Heart left ventricle (tissue), 13 donors: ENCODE measurements around the gene CLNK.

ENCODE experiments used
- POLR2A ChIP-seq, 2 donors: fragments of 450-650 bp; IDR thresholded peaks; one replicate each; pipeline ENCODE4 v1.6.1; 2017; ENCODE audit warnings: antibody characterized with exemption in 2 of 2, mild to moderate bottlenecking in 2 of 2, moderate library complexity in 2 of 2
- TF ChIP-seq, protein P1 (sequence below), 12 donors: fragments of 200-600 bp; sonication (generic) in 4 of 12; IDR thresholded peaks; one replicate each; pipeline versions ENCODE4 v1.5.0 to v1.8.0; 2018 to 2022; ENCODE audit warnings: antibody characterized with exemption in 12 of 12, mild to moderate bottlenecking in 5 of 12
- donor health status: ischemic (EF 13 %, LVEDD 7.1; RV severe dilation, severe dysfunction).
- donor health status: DM: no; HTN: yes; CAD: no.
- donor health status: DM: no; HTN: no; CAD: no.
- donor health status: ischemic (EF 25% LVEDD 6.9; RV normal size, moderate dysfunction).
- donor health status: ischemic (EF 25% LVEDD 5.7; RV mildly dilated, moderate dysfunction).
- donor health status: ischemic (EF 35%, LVEDD 5.7; RV mildly dilated, moderate dysfunction).
- donor health status: nonischemic (EF 11% LVEDD 7.7; RV severe dilation, severe dysfunction).
- donor health status: DM: yes; HTN: yes; CAD: no.
- donor health status: PGD.
- donor health status: ischemic (EF 29% LVEDD 5.4; RV normal size, mild dysfunction).
- donor health status: nonischemic (EF 23%, LVEDD 6.1; RV moderate dilation, normal function).

DNA sequence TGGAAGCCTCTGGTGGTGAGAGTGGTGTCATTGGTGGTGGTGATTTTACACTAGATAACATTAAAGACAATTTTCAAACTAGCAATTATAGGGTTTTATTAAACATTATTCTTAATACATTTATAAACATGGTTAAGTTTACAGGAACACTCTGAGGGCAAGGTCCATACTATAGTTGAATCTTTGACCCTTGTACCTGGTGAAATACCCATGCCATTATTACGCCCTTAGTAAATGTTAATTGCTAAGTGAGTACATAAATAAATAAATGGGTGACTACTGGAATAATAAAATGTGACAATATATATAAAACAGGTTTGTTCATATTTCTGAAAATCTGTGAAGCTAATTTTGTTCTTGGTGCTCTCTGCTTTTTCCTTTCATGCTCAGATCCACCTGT lies 13.6 kb upstream of the CLNK start:
- TF ChIP-seq, protein P1, sequence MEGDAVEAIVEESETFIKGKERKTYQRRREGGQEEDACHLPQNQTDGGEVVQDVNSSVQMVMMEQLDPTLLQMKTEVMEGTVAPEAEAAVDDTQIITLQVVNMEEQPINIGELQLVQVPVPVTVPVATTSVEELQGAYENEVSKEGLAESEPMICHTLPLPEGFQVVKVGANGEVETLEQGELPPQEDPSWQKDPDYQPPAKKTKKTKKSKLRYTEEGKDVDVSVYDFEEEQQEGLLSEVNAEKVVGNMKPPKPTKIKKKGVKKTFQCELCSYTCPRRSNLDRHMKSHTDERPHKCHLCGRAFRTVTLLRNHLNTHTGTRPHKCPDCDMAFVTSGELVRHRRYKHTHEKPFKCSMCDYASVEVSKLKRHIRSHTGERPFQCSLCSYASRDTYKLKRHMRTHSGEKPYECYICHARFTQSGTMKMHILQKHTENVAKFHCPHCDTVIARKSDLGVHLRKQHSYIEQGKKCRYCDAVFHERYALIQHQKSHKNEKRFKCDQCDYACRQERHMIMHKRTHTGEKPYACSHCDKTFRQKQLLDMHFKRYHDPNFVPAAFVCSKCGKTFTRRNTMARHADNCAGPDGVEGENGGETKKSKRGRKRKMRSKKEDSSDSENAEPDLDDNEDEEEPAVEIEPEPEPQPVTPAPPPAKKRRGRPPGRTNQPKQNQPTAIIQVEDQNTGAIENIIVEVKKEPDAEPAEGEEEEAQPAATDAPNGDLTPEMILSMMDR (IDR thresholded peaks at IDR 0.05) = no peak
- TF ChIP-seq POLR2A (IDR thresholded peaks at IDR 0.05) = no peak
